Esophagus mucosa (tissue), 1 donor: ENCODE measurements around the gene PC. TPM values are rescaled to one million over a fixed set of nuclear protein-coding genes. Genes with fewer than 3 reads are reported as not detected.

Experiments
- ATAC-seq: fragments of 200-7000 bp; cut with Tn5 transposase; one replicate; pipeline ENCODE4 v1.9.1; 2020
- total RNA-seq: library from RNA; stranded (reverse); gene quantifications from one replicate; pipeline ENCODE4 v1.2.4, GENCODE V29; 2023
- donor health status: DM: yes; HTN: yes; CAD: no.

The PC gene
- total RNA-seq, 1 donor from 2014 or later = 50.5 TPM

GRCh38 chr11:66953081-66953833, 4.9 kb downstream of the PC start:
- ATAC-seq = no peak

- no peak for ATAC-seq
Measured at GRCh38 chr11:66951927-66952337, 6.3 kb downstream of the PC start.

DNA sequence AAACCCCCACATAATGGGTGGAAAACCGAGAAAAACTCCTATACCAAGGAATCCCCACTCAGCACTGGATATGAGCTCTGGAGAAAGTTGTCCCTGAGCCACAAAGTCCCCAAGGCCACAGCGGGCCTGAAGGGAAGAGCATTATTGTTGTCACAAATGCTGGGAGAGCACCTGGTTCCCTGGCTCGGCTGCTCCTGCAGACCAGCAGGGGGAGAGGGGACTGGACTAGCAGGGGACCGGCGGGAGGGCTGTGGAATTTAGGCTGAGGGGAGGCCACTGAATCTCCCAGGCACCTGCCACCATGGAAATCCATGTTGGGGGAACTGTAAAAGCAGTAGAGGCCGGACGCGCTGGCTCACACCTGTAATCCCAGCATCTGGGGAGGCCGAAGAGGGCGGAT, 7.0 kb downstream of the PC start:
- no peak for ATAC-seq

DNA sequence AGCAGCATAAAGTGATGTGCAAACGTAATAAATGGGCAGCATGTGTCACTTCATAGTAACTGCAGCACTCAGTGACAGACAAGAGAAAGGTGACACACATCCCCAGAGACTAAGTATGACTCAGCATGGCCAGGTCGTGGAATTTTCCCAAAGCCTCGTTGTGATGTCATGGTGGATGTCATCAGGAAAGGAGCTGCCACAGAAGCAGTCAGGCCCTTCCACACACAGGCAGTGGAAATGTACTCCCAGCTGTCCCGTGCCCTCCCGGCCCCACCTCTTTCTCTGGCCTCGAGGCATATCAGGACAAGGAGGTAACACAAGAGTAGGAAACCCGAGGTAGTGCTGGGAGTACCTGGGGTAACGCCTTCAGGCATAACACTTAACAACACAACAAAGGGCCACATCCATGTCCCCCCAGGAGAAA, 8.1 kb downstream of the PC start:
- ATAC-seq = peak; percentile 93

- no peak for ATAC-seq
Measured at GRCh38 chr11:66938582-66939135, 19.5 kb downstream of the PC start.

DNA sequence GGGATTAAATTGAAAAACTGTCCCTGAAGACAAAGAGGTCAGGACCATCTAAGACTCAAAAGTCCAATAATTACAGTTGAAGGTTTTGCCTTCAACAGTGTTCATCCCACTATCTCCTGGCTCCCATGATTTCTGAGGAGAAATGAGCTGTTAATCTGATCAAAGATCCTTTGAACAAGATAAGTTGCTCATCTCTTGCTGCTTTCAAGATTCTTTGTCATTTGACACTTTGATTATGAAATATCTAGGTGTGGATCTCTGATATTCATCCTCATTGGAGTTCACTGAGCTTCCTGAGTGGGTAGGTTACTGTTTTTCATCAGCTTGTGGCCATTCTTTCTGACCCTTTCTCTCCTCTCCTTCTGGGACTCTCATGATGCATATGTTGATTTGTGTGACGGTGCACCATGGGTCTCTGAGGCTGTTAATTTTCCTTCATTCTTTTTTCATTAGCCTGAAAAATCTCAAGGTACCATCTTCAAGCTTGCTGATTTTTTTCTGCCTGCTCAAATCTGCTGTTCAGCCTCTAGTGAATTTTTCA, 20.9 kb downstream of the PC start:
- no peak for ATAC-seq

DNA sequence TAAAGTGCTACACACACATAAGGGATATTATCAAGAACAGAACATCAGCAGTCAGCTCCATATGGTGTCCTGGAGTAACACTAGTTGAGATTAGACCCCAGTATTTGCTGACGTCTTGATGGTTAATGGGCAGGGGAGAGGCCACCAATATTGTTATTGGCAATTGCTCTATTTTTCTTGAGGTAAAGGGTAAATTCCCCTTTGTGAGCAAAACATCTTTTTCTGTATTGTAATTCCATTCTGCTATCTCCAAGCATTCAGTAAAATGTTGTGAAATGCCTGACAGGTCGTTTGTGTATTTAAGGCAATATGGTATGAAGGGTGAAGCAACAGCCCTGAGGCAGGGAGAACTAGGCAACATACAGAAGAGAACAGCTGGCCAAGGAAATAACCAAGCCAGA, 21.9 kb downstream of the PC start:
- ATAC-seq = peak; percentile 69

- peak; percentile 14 for ATAC-seq
Measured at GRCh38 chr11:66934950-66935779, 23.0 kb downstream of the PC start.

DNA sequence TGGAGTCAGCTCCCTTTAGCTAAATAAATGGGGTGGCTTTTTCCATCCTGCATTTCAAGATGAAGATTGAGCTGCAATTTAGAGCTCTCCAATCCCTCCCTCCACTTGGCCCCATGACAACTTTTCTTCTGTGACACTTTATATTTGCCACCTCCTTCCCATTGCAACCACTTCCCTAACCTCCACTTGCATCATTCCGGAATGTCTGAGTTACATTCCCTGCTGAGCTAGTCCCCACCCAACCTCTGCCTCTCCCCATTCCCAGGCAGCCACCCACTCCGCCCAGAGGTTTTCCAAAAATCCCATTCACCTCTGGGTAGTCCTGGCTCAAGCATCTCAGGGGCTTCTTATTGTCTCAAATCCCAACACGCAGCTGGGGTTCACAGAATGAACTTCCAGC, 24.7 kb downstream of the PC start:
- ATAC-seq = no peak

GRCh38 chr11:66932543-66932942, 25.6 kb downstream of the PC start:
- no peak for ATAC-seq

DNA sequence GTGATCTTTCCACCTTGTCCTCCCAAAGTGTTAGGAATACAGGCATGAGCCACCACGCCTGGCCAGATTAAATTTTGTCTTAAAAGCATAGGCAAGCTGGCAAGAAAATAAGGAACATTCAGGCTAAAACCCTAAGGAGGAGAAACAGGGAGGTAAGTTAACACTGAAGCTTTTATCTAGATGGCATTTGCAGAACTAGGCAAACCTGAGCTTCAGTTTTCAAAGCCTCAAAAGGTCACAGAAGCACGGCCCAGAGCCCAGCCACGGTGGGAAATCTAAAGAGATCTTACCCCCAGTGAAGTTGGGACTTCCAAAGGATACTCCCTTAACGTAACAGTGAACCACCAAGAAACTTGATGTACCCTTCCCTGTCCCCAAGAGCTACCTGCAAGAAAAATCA, 28.4 kb downstream of the PC start:
- ATAC-seq = no peak

GRCh38 chr11:66924272-66924671, 33.9 kb downstream of the PC start:
- ATAC-seq = no peak

GRCh38 chr11:66922551-66922950, 35.6 kb downstream of the PC start:
- ATAC-seq = no peak

GRCh38 chr11:66920978-66921784, 37.0 kb downstream of the PC start:
- no peak for ATAC-seq

- no peak for ATAC-seq
Measured at GRCh38 chr11:66919923-66920322, 38.3 kb downstream of the PC start.

DNA sequence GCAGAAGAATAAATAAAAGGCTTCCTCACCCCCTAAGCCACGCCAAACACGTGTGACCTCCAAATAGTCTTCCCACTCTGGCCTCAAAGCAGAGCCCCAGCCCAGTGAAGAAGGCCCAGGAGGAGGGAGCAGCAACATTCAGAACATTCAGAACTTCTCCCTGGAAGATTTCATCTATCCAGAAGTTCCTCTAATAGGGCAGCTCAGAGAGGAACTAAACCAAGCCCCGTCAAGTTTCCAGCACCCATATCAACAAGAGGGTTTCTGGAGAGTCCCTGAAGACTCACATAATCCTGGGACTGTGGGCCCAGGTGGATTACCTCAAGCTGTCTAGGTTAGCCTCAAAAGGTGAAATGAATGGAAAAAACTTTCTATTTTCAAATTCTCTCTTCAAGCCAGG, 39.4 kb downstream of the PC start:
- no peak for ATAC-seq

- ATAC-seq = no peak
Measured at GRCh38 chr11:66915866-66916265, 42.3 kb downstream of the PC start.

GRCh38 chr11:66915046-66915832, 42.9 kb downstream of the PC start:
- ATAC-seq = peak; percentile 26

GRCh38 chr11:66914505-66914904, 43.7 kb downstream of the PC start:
- ATAC-seq = no peak

GRCh38 chr11:66912911-66913310, 45.3 kb downstream of the PC start:
- no peak for ATAC-seq

DNA sequence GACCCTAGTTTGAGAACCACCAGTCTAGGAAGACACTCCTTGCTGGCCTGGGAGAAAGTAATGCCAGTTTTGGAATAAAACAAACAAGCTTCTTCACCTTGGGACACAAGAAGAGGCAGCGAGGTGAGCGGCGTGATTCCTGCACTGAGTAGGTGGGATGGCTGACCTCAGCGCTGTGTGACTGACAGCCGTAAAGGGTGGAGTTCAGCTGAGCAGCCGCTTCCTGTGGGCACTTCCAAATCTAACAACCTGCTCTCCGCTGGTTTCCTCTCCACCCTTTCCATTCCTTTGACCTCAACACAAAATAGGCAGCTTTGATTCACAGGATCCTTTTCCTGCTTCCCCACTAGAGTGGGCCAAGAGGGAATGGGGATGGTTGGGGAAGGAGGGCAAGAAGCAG, 45.8 kb downstream of the PC start:
- no peak for ATAC-seq

GRCh38 chr11:66910669-66911068, 47.5 kb downstream of the PC start:
- no peak for ATAC-seq
